KMS-11 (cell line): ENCODE data around the gene BRD3.

ENCODE experiments used
- H2AFZ ChIP-seq: fragments of 200-600 bp; sonication (generic); 2 replicates; pipeline ENCODE4 v1.6.1; 2016; ENCODE audit warnings: antibody characterized with exemption, mixed run types, low read depth
- H3K27ac ChIP-seq: fragments of 200-600 bp; sonication (generic); 2 replicates; pipeline ENCODE4 v1.6.1; 2016; ENCODE audit warnings: mild to moderate bottlenecking, mixed run types
- H3K27me3 ChIP-seq: fragments of 200-600 bp; sonication (generic); 2 replicates; pipeline ENCODE4 v1.6.1; 2017; ENCODE audit warnings: mild to moderate bottlenecking, low read depth, mixed run types, moderate library complexity; ENCODE audit not compliant: insufficient read depth
- H3K36me3 ChIP-seq: fragments of 200-600 bp; sonication (generic); 2 replicates; pipeline ENCODE4 v1.6.1; 2017; ENCODE audit warnings: mild to moderate bottlenecking, mixed run types; ENCODE audit not compliant: insufficient read depth
- H3K4me1 ChIP-seq: fragments of 200-600 bp; sonication (generic); 2 replicates; pipeline ENCODE4 v1.6.1; 2016; ENCODE audit warnings: mild to moderate bottlenecking, low read depth, mixed run types; ENCODE audit not compliant: poor library complexity, severe bottlenecking
- H3K4me2 ChIP-seq: fragments of 200-600 bp; sonication (generic); 2 replicates; pipeline ENCODE4 v1.7.0; 2016; ENCODE audit warnings: mild to moderate bottlenecking, mixed run types
- H3K4me3 ChIP-seq: fragments of 200-600 bp; sonication (generic); IDR thresholded peaks from 2 replicates; pipeline ENCODE4 v1.6.1; 2017; ENCODE audit warnings: low read depth, low read length, mixed read lengths; ENCODE audit not compliant: insufficient read depth
- H3K79me2 ChIP-seq: fragments of 200-600 bp; sonication (generic); 2 replicates; pipeline ENCODE4 v1.6.1; 2016; ENCODE audit warnings: low read depth, mixed run types; ENCODE audit not compliant: insufficient read depth
- H3K9ac ChIP-seq: fragments of 200-600 bp; sonication (generic); 2 replicates; pipeline ENCODE4 v1.6.1; 2016; ENCODE audit warnings: mild to moderate bottlenecking, mixed run types
- H4K20me1 ChIP-seq: fragments of 200-600 bp; sonication (generic); 2 replicates; pipeline ENCODE4 v1.6.1; 2016; ENCODE audit warnings: mild to moderate bottlenecking, mixed run types; ENCODE audit not compliant: insufficient read depth
- TF ChIP-seq, protein P1 (sequence below): fragments of 200-600 bp; sonication (generic); conservative IDR thresholded peaks from 2 replicates; pipeline ENCODE4 v1.6.1; 2017; ENCODE audit warnings: low read depth, mild to moderate bottlenecking, antibody characterized with exemption, low read length, moderate library complexity, mixed read lengths

Gene BRD3

DNA sequence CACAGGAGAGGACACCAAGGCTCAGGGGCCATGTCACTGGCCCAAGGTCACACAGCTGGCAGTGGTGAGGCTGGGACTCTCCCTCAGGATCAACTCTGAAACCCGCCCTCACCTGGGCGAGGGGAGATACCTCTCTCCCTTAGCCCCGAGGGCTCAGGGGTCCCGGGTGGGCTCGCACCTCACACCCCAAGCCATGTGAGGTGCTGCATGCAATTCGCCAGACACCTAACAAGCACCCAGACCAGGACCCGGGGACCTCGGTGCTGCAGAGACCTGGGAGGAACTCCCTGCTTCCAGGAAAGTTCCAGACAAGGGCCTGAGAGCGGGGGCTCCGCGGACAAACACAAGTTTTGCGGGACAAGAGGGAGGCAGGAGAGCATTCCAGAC, 19.3 kb downstream of the BRD3 start:
- Histone ChIP-seq H3K36me3 (no peaks in the 10 kb centered on the region), H4K20me1 (no peaks in the 10 kb centered on the region)

DNA sequence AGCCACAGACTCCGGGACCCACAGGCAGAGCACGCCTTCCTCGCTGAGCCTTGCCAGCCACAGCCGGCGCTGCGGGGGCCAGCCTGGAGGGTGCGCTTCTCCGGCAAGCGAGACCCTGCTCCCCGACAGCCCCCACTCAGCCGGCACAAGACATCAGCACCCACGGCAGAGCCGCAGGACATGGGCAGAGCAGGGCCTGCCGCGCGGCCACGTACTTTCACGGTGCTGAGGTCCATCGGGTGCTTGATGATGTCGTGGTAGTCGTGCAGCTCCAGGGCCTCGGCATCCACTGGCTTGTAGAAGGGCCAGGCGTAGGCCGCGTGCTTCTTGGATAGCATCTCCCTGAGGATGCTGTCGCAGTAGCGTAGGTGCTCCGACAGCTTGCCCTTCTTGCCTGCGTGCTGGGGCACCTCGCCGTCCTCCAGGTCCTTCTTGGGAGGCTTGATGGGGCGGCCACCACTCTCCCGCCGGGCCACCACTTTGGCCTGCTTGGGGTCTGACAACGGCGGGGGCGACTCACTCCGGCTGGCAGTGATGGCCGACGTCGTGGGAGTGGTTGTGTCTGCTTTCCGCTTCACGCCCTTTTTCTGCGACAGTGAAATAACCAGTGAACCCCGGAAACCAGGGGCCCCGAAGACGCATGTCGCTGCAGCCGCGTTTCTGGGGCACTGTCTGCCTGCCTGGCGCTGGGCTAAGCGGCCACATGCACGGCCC, 19.8 kb downstream of the BRD3 start:
- Histone ChIP-seq H3K9ac (no peak overlapping the region), H3K4me3 (no peak overlapping the region), H3K27me3 (no peaks in the 10 kb centered on the region), H3K4me1 (no peaks in the 10 kb centered on the region), H3K27ac (no peak overlapping the region), H2AFZ (no peak overlapping the region), H3K4me2 (no peak overlapping the region), H3K36me3 (no peaks in the 10 kb centered on the region), H3K79me2 (no peaks in the 10 kb centered on the region), H4K20me1 (no peaks in the 10 kb centered on the region)
- TF ChIP-seq, protein P1, sequence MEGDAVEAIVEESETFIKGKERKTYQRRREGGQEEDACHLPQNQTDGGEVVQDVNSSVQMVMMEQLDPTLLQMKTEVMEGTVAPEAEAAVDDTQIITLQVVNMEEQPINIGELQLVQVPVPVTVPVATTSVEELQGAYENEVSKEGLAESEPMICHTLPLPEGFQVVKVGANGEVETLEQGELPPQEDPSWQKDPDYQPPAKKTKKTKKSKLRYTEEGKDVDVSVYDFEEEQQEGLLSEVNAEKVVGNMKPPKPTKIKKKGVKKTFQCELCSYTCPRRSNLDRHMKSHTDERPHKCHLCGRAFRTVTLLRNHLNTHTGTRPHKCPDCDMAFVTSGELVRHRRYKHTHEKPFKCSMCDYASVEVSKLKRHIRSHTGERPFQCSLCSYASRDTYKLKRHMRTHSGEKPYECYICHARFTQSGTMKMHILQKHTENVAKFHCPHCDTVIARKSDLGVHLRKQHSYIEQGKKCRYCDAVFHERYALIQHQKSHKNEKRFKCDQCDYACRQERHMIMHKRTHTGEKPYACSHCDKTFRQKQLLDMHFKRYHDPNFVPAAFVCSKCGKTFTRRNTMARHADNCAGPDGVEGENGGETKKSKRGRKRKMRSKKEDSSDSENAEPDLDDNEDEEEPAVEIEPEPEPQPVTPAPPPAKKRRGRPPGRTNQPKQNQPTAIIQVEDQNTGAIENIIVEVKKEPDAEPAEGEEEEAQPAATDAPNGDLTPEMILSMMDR = no peak

More for the DNA sequence above, 19.3 kb downstream of the BRD3 start:
- Histone ChIP-seq H3K27me3 (no peaks in the 10 kb centered on the region), H3K9ac (no peak overlapping the region), H3K4me2 (no peak overlapping the region), H3K27ac (no peak overlapping the region), H3K79me2 (no peaks in the 10 kb centered on the region), H3K4me1 (no peaks in the 10 kb centered on the region), H3K4me3 (no peak overlapping the region), H2AFZ (no peak overlapping the region)
- TF ChIP-seq, protein P1 = no peak

DNA sequence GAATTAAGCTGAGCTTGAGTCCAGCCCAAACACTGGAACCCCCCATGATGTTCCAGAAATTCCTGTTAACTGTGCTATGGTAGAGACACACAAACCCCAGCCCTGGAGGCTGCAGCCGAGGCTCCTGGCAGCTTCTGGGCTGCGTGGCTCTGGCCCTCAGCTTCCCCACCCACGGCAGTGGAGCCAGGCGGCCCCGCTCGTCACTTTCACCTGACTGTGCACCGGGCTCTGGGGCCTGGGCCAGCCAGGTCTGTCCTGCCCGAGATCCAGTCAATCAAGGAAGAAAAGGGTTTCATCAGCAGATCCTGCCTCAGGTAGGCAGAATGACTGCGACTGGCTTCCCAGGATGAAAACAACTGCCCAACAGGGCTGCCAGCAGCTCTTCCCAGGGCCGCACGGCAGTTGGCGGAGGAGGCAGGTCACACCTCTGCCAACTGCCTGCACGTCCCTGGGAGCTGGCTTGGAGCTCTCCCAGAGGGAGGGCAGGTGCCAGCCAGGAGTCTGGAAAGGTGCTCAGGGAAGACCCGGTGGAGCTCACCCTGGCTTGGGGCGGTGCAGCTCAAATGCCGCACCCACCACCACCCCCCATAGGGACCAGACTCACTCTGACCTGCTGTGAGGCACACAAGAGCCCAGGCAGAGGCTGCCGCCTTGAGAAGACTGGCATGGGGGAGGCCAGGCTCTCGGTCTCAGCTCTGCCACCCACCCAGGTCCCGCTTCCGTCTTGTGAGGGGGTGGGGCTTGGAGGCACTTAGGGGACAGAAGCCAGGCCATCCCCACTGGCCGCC, 20.7 kb downstream of the BRD3 start:
- no peak overlapping the region for H2AFZ ChIP-seq
- TF ChIP-seq, protein P1 = no peak

DNA sequence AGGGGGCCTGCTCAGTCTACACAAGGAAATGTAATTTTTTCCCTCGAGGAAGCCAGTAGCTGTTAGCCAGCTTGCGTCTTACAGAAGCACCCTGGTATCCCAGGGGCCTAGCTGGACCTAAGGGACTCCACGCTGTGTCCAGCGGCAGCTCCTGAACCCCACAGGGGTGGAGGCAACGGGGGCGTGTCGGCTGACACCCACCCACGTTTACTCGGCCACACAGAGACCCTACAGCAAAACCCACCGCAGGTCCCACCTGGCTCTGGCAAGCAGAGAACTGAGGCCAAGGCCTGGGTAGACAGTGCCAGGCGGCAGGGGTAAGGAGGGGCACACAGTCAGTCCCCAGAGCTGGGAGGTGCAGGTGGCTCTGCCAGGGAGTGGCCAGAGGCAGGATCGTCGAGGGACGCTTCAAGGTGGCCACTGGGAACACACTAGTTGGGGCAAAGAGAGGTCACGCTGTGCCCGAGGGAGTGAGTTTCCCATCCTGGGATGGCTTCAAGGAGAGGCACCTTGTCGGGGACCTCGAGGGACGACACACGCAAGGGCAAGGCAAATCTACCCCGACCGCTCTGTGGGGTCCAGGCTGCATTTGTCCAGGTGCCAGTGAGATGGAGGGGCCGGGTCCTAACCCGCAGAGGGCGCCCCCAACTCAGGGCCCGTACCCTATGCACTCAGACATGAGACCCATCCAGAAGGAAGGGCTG, 21.8 kb downstream of the BRD3 start:
- H2AFZ ChIP-seq = no peak overlapping the region
- no peaks in the 10 kb centered on the region for H4K20me1 ChIP-seq
- H3K79me2 ChIP-seq = no peaks in the 10 kb centered on the region
- TF ChIP-seq, protein P1 = no peak
- no peaks in the 10 kb centered on the region for H3K27me3 ChIP-seq
- H3K36me3 ChIP-seq = no peaks in the 10 kb centered on the region
- no peak overlapping the region for H3K4me2 ChIP-seq
- H3K27ac ChIP-seq = no peak overlapping the region
- H3K9ac ChIP-seq = no peak overlapping the region
- no peak overlapping the region for H3K4me3 ChIP-seq
- no peaks in the 10 kb centered on the region for H3K4me1 ChIP-seq

More for the DNA sequence above, 20.7 kb downstream of the BRD3 start:
- Histone ChIP-seq H3K4me3 (no peak overlapping the region), H3K79me2 (no peaks in the 10 kb centered on the region), H3K27ac (no peak overlapping the region), H3K9ac (no peak overlapping the region), H3K4me1 (no peaks in the 10 kb centered on the region), H3K4me2 (no peak overlapping the region), H3K27me3 (no peaks in the 10 kb centered on the region), H4K20me1 (no peaks in the 10 kb centered on the region), H3K36me3 (no peaks in the 10 kb centered on the region)
